OCI-LY7 (cell line): ENCODE results near the gene RASD1.

Experiments used
- CTCF ChIP-seq: fragments of 200-600 bp; sonication (generic); conservative IDR thresholded peaks from 2 replicates; pipeline ENCODE4 v1.5.1; 2014; ENCODE audit warnings: mild to moderate bottlenecking, antibody characterized with exemption, low read length, moderate library complexity, mixed read lengths
- EZH2phosphoT487 ChIP-seq: fragments of 200-600 bp; sonication (generic); IDR thresholded peaks from 2 replicates; pipeline ENCODE4 v1.6.1; 2018; ENCODE audit warnings: low read depth, borderline replicate concordance, mild to moderate bottlenecking, mixed run types, antibody characterized with exemption, low read length, moderate library complexity, mixed read lengths

- TF ChIP-seq CTCF (no peak), EZH2phosphoT487 (no peak)
Observed at GRCh38 chr17:17498606-17499301, 2.6 kb upstream of the RASD1 start.
